Body of pancreas (tissue), 4 donors: ENCODE results near the gene CLIC6. TPM values are rescaled to one million over a fixed set of nuclear protein-coding genes. Genes with fewer than 3 reads are reported as not detected.

ENCODE experiments used
- ATAC-seq: fragments of 150-250 bp; one replicate; pipeline ENCODE4 v1.9.1; 2016
- DNase-seq, 4 donors: peaks; one replicate each; pipeline ENCODE4 v3.0.0-alpha.2; 2019
- H3K27ac ChIP-seq, 4 donors: fragments of 200-600 bp; sonication (generic); 1 replicate in 3 of 4; 2 replicates in 1 of 4; pipeline versions ENCODE4 v1.5.1 to v1.6.1; 2016 to 2019; ENCODE audit warnings: mild to moderate bottlenecking in 1 of 4, mixed read lengths in 1 of 4, moderate library complexity in 1 of 4
- H3K27me3 ChIP-seq, 2 donors: fragments of 200-600 bp; sonication (generic); one replicate each; pipeline ENCODE4 v1.6.0; 2016; ENCODE audit warnings: mild to moderate bottlenecking in 1 of 2
- H3K36me3 ChIP-seq, 2 donors: fragments of 200-600 bp; sonication (generic); replicated peaks in 1 of 2; 2 replicates each; pipeline ENCODE4 v1.5.1; 2016; ENCODE audit warnings: low read depth in 2 of 2; ENCODE audit not compliant: insufficient read depth in 1 of 2
- H3K4me1 ChIP-seq: fragments of 200-600 bp; sonication (generic); one replicate; pipeline ENCODE4 v1.6.0; 2016
- H3K4me3 ChIP-seq, 2 donors: fragments of 200-600 bp; sonication (generic); 1 replicate in 1 of 2; 2 replicates in 1 of 2; pipeline ENCODE4 v1.5.1; 2016 to 2019
- H3K9me3 ChIP-seq, 3 donors: fragments of 200-600 bp; sonication (generic); 1 replicate in 2 of 3; 2 replicates in 1 of 3; pipeline ENCODE4 v1.5.1; 2016
- CTCF ChIP-seq, 7 experiments: fragments of 450-650 bp in 4 of 7; fragments of 200-600 bp in 3 of 7; sonication (generic) in 3 of 7; IDR thresholded peaks; one replicate each; pipeline ENCODE4 v1.5.1; 2016 to 2019; ENCODE audit warnings: antibody characterized with exemption in 7 of 7
- POLR2A ChIP-seq, 3 donors: fragments of 450-650 bp; IDR thresholded peaks; one replicate each; pipeline ENCODE4 v1.6.1; 2016; ENCODE audit warnings: antibody characterized with exemption in 3 of 3, mild to moderate bottlenecking in 2 of 3
- WGBS, 2 donors: methylation state at CpG; one replicate each; pipeline ENCODE4 v1.1.5; 2017; 5-methylcytosine and 5-hydroxymethylcytosine counted together
- intact Hi-C: fragments of 100-400 bp; cut with DNase I; formaldehyde crosslinking; loops from one replicate; pipeline ENCODE4 v1.15.1; 2023
- total RNA-seq, 2 donors: library from RNA; depleted of rRNA; stranded (reverse); fragments of >200 nt; gene quantifications; one replicate each; pipeline ENCODE4 v1.1.0, GENCODE V29; 2016

CLIC6 gene
- total RNA-seq, 2 donors from 2014 or later, result 0.99 to 1.8 TPM

GRCh38 chr21:34736116-34736874, 67.5 kb downstream of the CLIC6 start:
- DNase-seq, result no peak
- TF ChIP-seq POLR2A (IDR thresholded peaks at IDR 0.05) (no peak), CTCF (IDR thresholded peaks at IDR 0.05) (no peak)
- Histone ChIP-seq H3K4me3 (no peak overlapping the region), H3K4me1 (peaks cover 6% of the 10 kb centered on the region), H3K36me3 (no peaks in the 10 kb centered on the region), H3K27ac (peak overlapping the region in 3 of 4 donors; percentile 30 to 63 (median 32)), H3K27me3 (no peaks in the 10 kb centered on the region), H3K9me3 (no peaks in the 10 kb centered on the region)
- 72 to 74% methylated on average over 6 of the region's 6 CpGs for WGBS, 2 donors
- ATAC-seq, result no peak
- intact Hi-C loops, result no loop called here

GRCh38 chr21:34737115-34737514, 68.3 kb downstream of the CLIC6 start:
- peak; percentile 79 for ATAC-seq
- H3K27ac ChIP-seq, result peak overlapping the region in 3 of 4 donors; percentile 30 to 63 (median 32)

DNA sequence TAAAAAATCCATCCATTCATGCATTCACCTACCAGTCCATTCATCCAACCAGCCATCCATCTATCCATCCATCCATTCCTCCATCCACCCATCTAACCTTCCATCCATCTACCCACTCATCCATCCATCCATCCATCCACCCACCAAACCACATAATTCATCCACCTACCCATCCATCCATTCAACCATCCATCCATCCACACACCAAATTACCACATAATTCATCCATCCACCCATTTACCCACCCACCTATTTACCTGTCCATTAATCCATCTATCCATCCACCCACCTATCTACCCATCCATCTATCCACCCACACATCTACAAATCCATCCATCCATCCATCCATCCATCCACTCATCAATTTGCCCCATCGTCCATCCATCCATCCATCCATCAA, 71.4 kb downstream of the CLIC6 start:
- WGBS, 2 donors, result 48 to 65% methylated on average over 1 of the region's 1 CpG
- ATAC-seq, result no peak
- Histone ChIP-seq H3K4me1 (peaks cover 19% of the 10 kb centered on the region), H3K36me3 (no peaks in the 10 kb centered on the region), H3K27me3 (no peaks in the 10 kb centered on the region), H3K9me3 (no peaks in the 10 kb centered on the region), H3K27ac (no peak overlapping the region), H3K4me3 (no peak overlapping the region)
- no peak for DNase-seq
- intact Hi-C loops, result loop anchor here (10.0 kb wide), 1 partner anchor 665 kb away; no protein-coding TSS in a partner anchor
- TF ChIP-seq CTCF (IDR thresholded peaks at IDR 0.05), result no peak

More at GRCh38 chr21:34737115-34737514, 68.3 kb downstream of the CLIC6 start:
- Histone ChIP-seq H3K4me3 (no peak overlapping the region), H3K9me3 (no peaks in the 10 kb centered on the region), H3K4me1 (peaks cover 6% of the 10 kb centered on the region), H3K27me3 (no peaks in the 10 kb centered on the region), H3K36me3 (no peaks in the 10 kb centered on the region)
- intact Hi-C loops, result no loop called here
- peak in 2 of 4 donors; percentile 30 to 47 for DNase-seq
- 18 to 34% methylated on average over 3 of the region's 3 CpGs for WGBS, 2 donors
- no peak for TF ChIP-seq POLR2A (IDR thresholded peaks at IDR 0.05)
- no peak for TF ChIP-seq CTCF (IDR thresholded peaks at IDR 0.05)

DNA sequence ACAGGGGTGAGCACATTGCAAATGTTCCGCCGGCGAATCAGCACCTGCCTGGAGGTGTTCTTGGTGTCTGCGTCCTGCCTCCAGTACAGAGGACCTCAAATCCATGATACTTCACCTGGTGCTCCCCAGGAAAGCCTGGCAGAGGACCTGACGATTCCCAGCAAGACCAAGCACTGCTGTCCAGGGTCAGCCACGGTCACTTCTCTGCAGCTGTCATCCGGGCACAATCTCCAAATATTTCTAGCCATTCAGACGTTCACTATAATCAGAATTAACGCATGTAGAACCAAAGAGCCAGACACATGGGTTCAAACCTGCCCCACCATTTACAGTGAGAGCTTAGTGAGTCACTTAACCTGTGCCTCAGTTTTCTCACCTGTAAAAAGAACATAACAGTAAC, 74.5 kb downstream of the CLIC6 start:
- intact Hi-C loops, result loop anchor here (10.0 kb wide), 1 partner anchor 662 kb away; no protein-coding TSS in a partner anchor
- Histone ChIP-seq H3K36me3 (no peaks in the 10 kb centered on the region), H3K9me3 (no peaks in the 10 kb centered on the region), H3K4me1 (peaks cover 23% of the 10 kb centered on the region), H3K27ac (no peak overlapping the region), H3K27me3 (no peaks in the 10 kb centered on the region), H3K4me3 (no peak overlapping the region)
- WGBS, 2 donors, result 85% methylated on average over 9 of the region's 9 CpGs
- ATAC-seq (no peak), DNase-seq (no peak)
- TF ChIP-seq CTCF (IDR thresholded peaks at IDR 0.05) (no peak), POLR2A (IDR thresholded peaks at IDR 0.05) (no peak)
